Measurements from ENCODE around the gene ATOH8.
A peak's percentile ranks its signal among the peaks of the same experiment; 100 is the strongest.

Gene ATOH8

DNA sequence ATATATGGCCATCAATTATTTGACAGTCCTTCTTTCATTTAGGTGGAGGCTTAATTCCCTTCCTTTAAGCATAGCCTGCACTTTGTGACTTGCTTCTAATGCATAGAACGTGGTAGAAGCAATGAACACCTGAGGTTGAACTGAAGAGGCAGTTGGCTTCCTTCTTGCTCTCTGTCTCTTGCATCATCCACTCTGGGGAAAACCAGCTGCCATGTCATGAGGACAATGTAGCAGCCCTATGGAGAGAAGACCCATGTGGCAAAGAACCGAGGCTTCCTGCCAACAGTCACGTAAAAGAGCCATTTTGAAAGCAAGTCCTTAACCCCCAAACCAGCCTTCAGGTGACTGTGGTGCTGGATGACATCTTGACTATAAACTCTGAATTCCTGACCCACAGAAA is 46.8 kb downstream of the ATOH8 start:
- DNase-seq (ENCODE audit: low read depth), result no peak
- no peak overlapping the region for H3K4me3 ChIP-seq (ENCODE audit: low read depth, low read length)
- TF ChIP-seq, protein P1, sequence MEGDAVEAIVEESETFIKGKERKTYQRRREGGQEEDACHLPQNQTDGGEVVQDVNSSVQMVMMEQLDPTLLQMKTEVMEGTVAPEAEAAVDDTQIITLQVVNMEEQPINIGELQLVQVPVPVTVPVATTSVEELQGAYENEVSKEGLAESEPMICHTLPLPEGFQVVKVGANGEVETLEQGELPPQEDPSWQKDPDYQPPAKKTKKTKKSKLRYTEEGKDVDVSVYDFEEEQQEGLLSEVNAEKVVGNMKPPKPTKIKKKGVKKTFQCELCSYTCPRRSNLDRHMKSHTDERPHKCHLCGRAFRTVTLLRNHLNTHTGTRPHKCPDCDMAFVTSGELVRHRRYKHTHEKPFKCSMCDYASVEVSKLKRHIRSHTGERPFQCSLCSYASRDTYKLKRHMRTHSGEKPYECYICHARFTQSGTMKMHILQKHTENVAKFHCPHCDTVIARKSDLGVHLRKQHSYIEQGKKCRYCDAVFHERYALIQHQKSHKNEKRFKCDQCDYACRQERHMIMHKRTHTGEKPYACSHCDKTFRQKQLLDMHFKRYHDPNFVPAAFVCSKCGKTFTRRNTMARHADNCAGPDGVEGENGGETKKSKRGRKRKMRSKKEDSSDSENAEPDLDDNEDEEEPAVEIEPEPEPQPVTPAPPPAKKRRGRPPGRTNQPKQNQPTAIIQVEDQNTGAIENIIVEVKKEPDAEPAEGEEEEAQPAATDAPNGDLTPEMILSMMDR (IDR thresholded peaks at IDR 0.05; ENCODE audit: insufficient read depth, low read depth, low read length, missing control alignments), result no peak

DNA sequence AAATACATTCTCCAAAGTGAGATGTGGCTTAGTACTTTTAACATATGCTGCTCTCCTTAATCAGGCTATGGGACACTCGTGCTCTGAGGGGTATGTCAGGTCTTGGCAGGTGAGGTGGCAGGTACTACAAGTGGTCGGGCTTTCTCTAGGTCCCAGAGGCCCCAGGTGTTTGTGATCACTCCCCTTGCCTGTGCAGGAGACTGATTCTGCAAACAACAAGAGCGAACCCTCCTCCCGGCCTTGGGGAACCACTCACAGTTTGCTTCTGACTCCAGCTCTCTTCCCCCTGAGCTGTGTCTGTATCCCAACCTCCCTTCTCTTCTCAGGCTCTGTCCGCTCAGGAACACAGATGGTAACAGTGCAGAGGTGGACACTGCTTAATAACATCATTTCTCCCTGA is 48.1 kb downstream of the ATOH8 start:
- TF ChIP-seq, protein P1 (IDR thresholded peaks at IDR 0.05; ENCODE audit: insufficient read depth, low read depth, low read length, missing control alignments), result no peak

DNA sequence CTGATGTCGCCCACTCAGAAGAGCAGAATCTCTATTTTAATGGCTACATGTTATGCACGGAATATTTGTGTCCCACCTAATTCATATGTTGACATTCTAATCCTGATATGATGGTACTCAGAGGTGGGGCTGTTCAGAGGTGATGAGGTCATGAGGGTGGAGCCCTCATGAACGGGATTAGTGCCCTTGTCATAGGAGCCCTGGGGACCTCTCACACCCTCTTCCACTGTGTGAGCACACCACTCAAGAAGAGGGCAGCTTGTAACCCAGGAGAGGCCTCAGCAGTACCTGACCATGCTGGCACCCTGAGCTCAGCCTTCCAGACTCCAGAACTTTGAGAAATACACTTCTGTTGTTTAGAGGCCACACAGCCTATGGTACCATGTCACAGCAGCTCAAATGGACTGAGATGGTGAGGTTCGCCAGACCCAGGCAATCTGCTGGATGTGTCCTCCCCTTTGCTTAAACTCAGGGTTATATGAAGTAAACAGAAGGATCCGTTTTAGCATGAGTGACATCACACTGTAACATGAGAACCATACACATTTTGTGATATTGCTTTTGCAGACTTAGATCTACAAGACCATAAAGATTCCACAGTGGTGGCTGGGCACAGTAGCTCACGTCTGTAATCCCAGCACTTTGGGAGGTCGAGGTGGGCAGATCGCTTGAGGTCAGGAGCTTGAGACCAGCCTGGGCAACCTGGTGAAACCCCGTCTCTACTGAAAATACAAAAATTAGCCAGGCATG is 48.7 kb downstream of the ATOH8 start:
- TF ChIP-seq, protein P1 (IDR thresholded peaks at IDR 0.05; ENCODE audit: insufficient read depth, low read depth, low read length, missing control alignments), result no peak
- DNase-seq (ENCODE audit: low read depth), result no peak
- H3K4me3 ChIP-seq (ENCODE audit: low read depth, low read length), result no peak overlapping the region

More for the DNA sequence above, 48.1 kb downstream of the ATOH8 start:
- H3K4me3 ChIP-seq (ENCODE audit: low read depth, low read length), result no peak overlapping the region
- no peak for DNase-seq (ENCODE audit: low read depth)

DNA sequence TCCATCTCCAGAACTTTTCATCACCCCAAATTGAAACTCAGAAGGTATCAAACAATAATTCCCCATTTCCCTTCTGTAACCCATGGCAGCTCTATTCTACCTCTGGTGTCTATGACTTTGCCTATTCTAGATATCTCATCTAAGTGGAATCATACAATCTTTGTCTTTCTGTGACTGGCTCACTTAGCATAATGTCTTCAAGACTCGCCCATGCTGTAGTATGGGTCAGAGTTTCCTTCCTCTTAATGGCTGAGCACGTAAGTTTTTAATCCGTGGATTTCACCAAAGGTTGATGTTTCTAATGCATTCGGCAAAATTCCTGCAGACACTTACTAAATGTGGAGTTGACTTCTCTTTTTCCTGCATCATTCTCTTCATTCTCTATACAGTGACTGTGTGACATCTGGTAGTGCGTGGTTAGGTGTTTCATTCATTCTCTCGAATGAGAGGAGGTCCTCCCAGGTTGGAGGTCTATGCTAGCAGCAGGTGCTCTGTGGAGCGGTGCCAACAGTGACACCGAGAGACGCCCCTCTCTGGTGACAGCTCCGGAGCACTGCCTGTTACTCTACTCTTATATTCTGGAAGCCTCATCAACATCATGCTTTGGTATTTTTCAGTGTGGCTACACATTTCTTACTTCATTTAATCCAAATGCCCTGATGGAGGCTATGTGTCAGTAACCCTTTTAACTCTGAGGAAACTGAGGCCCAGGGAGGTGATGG is 50.1 kb downstream of the ATOH8 start:
- no peak overlapping the region for H3K4me3 ChIP-seq (ENCODE audit: low read depth, low read length)
- DNase-seq (ENCODE audit: low read depth), result no peak
- TF ChIP-seq, protein P1 (IDR thresholded peaks at IDR 0.05; ENCODE audit: insufficient read depth, low read depth, low read length, missing control alignments), result no peak

DNA sequence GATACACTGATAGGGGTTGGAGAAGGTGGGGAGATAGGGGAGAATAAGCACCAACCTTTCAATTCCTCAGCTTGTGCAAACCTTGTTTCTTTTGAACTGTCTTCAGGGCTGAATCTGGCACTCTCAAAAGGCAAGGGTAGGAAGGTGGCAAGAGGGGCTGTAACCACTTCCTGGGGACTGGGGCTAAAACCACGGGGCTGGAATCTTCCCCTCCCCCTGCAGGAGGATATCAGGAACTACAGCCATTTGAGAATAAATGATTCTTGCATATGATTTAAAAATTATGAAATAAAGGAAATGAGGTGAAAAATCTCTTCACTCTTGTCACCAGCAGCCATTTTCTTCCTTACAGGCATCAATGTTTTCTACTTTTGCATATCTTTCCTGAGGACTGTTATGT is 50.8 kb downstream of the ATOH8 start:
- TF ChIP-seq, protein P1 (IDR thresholded peaks at IDR 0.05; ENCODE audit: insufficient read depth, low read depth, low read length, missing control alignments), result peak; percentile 35
- DNase-seq (ENCODE audit: low read depth), result peak; percentile 16
- no peak overlapping the region for H3K4me3 ChIP-seq (ENCODE audit: low read depth, low read length)

DNA sequence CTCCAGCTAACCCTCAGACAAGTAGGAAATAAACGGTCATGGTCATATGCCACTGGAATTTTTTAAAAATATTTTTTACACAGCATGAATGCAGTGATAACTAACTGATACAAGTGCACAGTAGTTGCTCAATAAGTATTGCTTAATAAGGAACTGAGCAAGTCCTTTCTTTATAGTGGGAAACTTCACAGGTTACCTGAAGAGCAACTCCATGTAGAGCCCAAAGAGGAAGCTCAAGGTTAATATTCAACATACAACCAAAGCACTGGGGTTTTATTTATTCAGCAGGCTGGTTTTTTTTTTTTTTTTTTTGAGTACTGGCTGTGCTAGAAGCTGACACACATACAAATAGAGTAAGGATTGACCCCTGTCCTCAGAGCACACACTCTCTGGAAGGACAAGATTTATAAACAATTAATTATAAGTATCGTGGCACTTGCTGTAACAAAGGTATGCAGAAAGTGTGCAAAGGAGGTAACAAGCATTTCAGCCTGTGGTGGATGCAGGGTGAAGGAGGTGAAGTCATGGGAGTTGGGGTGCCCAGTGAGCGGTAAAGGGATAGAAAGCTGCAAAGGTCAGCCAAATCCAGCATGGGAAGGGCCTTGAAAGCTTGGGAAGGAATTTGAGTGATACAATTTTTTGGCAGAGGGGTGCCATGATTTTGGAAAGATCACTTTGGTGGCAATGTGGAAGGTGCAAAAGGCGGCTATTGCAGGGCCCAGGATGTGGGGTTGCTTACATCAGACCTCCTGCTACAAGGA is 52.7 kb downstream of the ATOH8 start:
- H3K4me3 ChIP-seq (ENCODE audit: low read depth, low read length), result no peak overlapping the region
- TF ChIP-seq, protein P1 (IDR thresholded peaks at IDR 0.05; ENCODE audit: insufficient read depth, low read depth, low read length, missing control alignments), result no peak
- DNase-seq (ENCODE audit: low read depth), result no peak
